Bronchial epithelial cell (primary cell): Measurements from ENCODE around the gene ATP2B2. TPM values are rescaled to one million over a fixed set of nuclear protein-coding genes. Genes with fewer than 3 reads are reported as not detected.

Source experiments
- DNase-seq: peaks from one replicate; pipeline ENCODE4 v3.0.0-alpha.2; 2010; ENCODE audit warnings: low read depth
- FAIRE-seq: peaks from 2 replicates; lab custom pipeline; 2011; peaks lifted over from hg19 to GRCh38; lab: Jason Lieb, UNC
- H3K27me3 ChIP-seq: 2 replicates; pipeline ENCODE4 v1.5.1; 2011; ENCODE audit warnings: low read length; ENCODE audit not compliant: control insufficient read depth, insufficient read depth
- H3K36me3 ChIP-seq: 2 replicates; pipeline ENCODE4 v1.5.1; 2011; ENCODE audit warnings: low read length; ENCODE audit not compliant: control insufficient read depth, insufficient read depth
- H3K4me3 ChIP-seq: 2 replicates; pipeline ENCODE4 v1.5.1; 2011; ENCODE audit warnings: mild to moderate bottlenecking, low read depth, low read length, control low read depth
- CTCF ChIP-seq: IDR thresholded peaks from 2 replicates; pipeline ENCODE4 v1.5.1; 2011; ENCODE audit warnings: mild to moderate bottlenecking, moderate library complexity, low read length, control low read depth, inconsistent platforms; ENCODE audit not compliant: insufficient read depth, severe bottlenecking
- total RNA-seq: library from RNA; depleted of rRNA; stranded (reverse); fragments of >200 nt; gene quantifications from 2 replicates; pipeline ENCODE4 v1.2.1, GENCODE V29; 2014

ATP2B2 gene
- total RNA-seq, 1 donor from 2014 or later, result not detected

- no peaks in the 10 kb centered on the region for H3K36me3 ChIP-seq
- peaks cover 3% of the 10 kb centered on the region for H3K27me3 ChIP-seq
- DNase-seq, result no peak
- H3K4me3 ChIP-seq, result no peak overlapping the region
- no peak for FAIRE-seq
- no peak for TF ChIP-seq CTCF
Measured at GRCh38 chr3:10454907-10455544, 50.4 kb downstream of the ATP2B2 start.

- no peak for FAIRE-seq
- no peak overlapping the region for H3K4me3 ChIP-seq
- no peak for DNase-seq
- TF ChIP-seq CTCF, result no peak
- H3K27me3 ChIP-seq, result peaks cover 3% of the 10 kb centered on the region
- H3K36me3 ChIP-seq, result no peaks in the 10 kb centered on the region
Measured at GRCh38 chr3:10453431-10454163, 51.8 kb downstream of the ATP2B2 start.

GRCh38 chr3:10450494-10451440 lies 54.6 kb downstream of the ATP2B2 start:
- Histone ChIP-seq H3K36me3 (no peaks in the 10 kb centered on the region), H3K4me3 (no peak overlapping the region), H3K27me3 (peaks cover 3% of the 10 kb centered on the region)
- DNase-seq (no peak), FAIRE-seq (no peak)
- TF ChIP-seq CTCF, result no peak

- Histone ChIP-seq H3K36me3 (no peaks in the 10 kb centered on the region), H3K27me3 (no peaks in the 10 kb centered on the region), H3K4me3 (no peak overlapping the region)
- FAIRE-seq (no peak), DNase-seq (no peak)
- no peak for TF ChIP-seq CTCF
Measured at GRCh38 chr3:10449436-10449835, 56.0 kb downstream of the ATP2B2 start.

- FAIRE-seq, result no peak
Measured at GRCh38 chr3:10448544-10448943, 56.8 kb downstream of the ATP2B2 start.

More at GRCh38 chr3:10448544-10448943, 56.8 kb downstream of the ATP2B2 start:
- no peak for TF ChIP-seq CTCF
- H3K36me3 ChIP-seq, result no peaks in the 10 kb centered on the region
- no peak for DNase-seq
- H3K27me3 ChIP-seq, result peaks cover 1% of the 10 kb centered on the region
- H3K4me3 ChIP-seq, result no peak overlapping the region
